PC-9 (cell line): ENCODE results near the gene AXIN2.

Experiments used
- CTCF ChIP-seq: fragments of 200-600 bp; sonication (generic); conservative IDR thresholded peaks from 2 replicates; pipeline ENCODE4 v1.6.1; 2017; ENCODE audit warnings: mixed run types, antibody characterized with exemption, mild to moderate bottlenecking, moderate library complexity
- EZH2 ChIP-seq: fragments of 200-600 bp; sonication (generic); IDR thresholded peaks from 2 replicates; pipeline ENCODE4 v1.8.0; 2017; ENCODE audit warnings: antibody characterized with exemption, low read depth

GRCh38 chr17:65514541-65514940, 46.9 kb downstream of the AXIN2 start:
- TF ChIP-seq CTCF = no peak
- no peak for TF ChIP-seq EZH2
